HFFc6 (cell line): ENCODE data around the gene MRPL4. TPM values are rescaled to one million over a fixed set of nuclear protein-coding genes. Genes with fewer than 3 reads are reported as not detected.

Source experiments
- DNase-seq: peaks from one replicate; pipeline ENCODE4 v3.0.0-alpha.2; 2018
- H3K27ac Mint-ChIP-seq: 2 replicates; pipeline ENCODE4 v1.8.0; 2020; ENCODE audit warnings: mild to moderate bottlenecking, mixed read lengths
- H3K27me3 Mint-ChIP-seq: 2 replicates; pipeline ENCODE4 v1.8.0; 2021; ENCODE audit warnings: mild to moderate bottlenecking, moderate library complexity, mixed read lengths; ENCODE audit not compliant: insufficient read depth
- H3K36me3 Mint-ChIP-seq: 2 replicates; pipeline ENCODE4 v1.8.0; 2021; ENCODE audit warnings: low read depth, mixed read lengths
- H3K4me1 Mint-ChIP-seq: 2 replicates; pipeline ENCODE4 v1.8.0; 2020; ENCODE audit warnings: low read depth, mixed read lengths
- H3K4me3 Mint-ChIP-seq: 2 replicates; pipeline ENCODE4 v1.8.0; 2020; ENCODE audit warnings: mild to moderate bottlenecking, moderate library complexity, mixed read lengths
- H3K9me3 Mint-ChIP-seq: 2 replicates; pipeline ENCODE4 v1.8.0; 2020; ENCODE audit warnings: mild to moderate bottlenecking, mixed read lengths
- total RNA-seq, 6 experiments: library from RNA; stranded (reverse); fragmentation: NEBNext Ultra II Directional; extraction: Animal tissue kit (Norgen Biotek cat#: 25700); gene quantifications; 2 replicates in 1 of 6; 3 replicates in 5 of 6; pipeline ENCODE4 v1.2.3, GENCODE V29; 2021
- TF ChIP-seq, protein P1 (sequence below): fragments of 200-600 bp; sonication (generic); IDR thresholded peaks from 2 replicates; pipeline ENCODE4 v1.5.0; 2021; ENCODE audit warnings: antibody characterized with exemption, mild to moderate bottlenecking

The MRPL4 gene
- total RNA-seq, 6 experiments from 2014 or later = 69.5 to 83.0 (median 72.0) TPM

DNA sequence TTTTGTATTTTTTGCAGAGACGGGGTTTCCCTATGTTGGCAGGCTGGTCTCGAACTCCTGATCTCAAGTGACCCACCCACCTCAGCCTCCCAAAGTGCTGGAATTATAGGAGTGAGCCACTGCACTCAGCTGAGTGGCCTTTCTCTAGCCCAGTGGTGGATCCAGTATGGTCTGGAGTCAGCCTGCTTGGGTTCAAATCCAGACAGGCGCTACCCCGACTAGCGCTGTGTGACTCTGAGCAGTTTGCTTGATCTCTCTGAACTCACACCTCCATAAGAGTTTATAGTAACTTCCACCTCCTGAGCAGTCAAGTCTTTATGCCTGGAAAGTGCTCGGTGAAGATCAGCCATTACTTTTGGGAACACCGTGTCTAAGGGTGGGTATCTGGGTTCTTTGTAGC lies 31.3 kb upstream of the MRPL4 start:
- TF ChIP-seq, protein P1, sequence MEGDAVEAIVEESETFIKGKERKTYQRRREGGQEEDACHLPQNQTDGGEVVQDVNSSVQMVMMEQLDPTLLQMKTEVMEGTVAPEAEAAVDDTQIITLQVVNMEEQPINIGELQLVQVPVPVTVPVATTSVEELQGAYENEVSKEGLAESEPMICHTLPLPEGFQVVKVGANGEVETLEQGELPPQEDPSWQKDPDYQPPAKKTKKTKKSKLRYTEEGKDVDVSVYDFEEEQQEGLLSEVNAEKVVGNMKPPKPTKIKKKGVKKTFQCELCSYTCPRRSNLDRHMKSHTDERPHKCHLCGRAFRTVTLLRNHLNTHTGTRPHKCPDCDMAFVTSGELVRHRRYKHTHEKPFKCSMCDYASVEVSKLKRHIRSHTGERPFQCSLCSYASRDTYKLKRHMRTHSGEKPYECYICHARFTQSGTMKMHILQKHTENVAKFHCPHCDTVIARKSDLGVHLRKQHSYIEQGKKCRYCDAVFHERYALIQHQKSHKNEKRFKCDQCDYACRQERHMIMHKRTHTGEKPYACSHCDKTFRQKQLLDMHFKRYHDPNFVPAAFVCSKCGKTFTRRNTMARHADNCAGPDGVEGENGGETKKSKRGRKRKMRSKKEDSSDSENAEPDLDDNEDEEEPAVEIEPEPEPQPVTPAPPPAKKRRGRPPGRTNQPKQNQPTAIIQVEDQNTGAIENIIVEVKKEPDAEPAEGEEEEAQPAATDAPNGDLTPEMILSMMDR = no peak
- H3K27me3 Mint-ChIP-seq = peaks cover 1% of the 10 kb centered on the region; the same call in 1 of the 2 replicates
- H3K27ac Mint-ChIP-seq = no peak overlapping the region
- no peaks in the 10 kb centered on the region for H3K9me3 Mint-ChIP-seq
- no peak overlapping the region for H3K4me3 Mint-ChIP-seq
- peaks cover 2% of the 10 kb centered on the region for H3K4me1 Mint-ChIP-seq
- no peak for DNase-seq
- H3K36me3 Mint-ChIP-seq = peaks cover 9% of the 10 kb centered on the region; the same call in 1 of the 2 replicates

DNA sequence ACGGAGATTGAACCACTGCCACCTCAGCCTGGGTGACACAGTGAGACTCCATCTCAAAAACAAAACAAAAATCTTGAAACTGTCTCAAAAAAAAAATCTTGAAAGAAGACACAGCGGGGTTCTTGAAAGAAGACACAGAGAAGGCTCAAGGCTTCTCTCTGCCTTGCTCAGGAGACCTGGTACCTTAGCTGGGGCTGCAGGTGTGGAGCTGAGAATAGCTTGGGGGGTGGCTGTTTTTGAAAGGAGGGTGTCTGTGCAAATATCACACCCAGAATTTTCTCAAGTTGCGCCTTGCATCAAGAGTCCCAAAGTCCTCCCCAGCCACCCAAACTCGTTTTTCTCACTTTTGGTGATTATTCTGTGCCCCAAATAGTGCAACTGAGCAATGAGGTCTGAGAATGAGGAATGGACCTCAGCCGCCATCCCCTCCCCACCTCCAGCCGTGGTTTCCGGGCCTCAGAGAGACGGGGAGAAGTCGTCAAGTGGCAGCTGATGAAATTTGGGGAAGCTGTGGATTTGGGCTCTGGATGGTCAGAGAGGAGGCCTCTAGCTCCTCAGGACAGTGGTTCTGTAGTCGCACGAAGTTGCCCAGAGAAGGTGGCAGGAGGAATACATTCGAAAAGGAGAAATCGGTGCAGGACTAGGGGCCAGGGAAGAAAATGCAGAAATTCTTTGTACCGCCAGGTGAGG lies 29.7 kb upstream of the MRPL4 start:
- H3K27ac Mint-ChIP-seq = no peak overlapping the region

DNA sequence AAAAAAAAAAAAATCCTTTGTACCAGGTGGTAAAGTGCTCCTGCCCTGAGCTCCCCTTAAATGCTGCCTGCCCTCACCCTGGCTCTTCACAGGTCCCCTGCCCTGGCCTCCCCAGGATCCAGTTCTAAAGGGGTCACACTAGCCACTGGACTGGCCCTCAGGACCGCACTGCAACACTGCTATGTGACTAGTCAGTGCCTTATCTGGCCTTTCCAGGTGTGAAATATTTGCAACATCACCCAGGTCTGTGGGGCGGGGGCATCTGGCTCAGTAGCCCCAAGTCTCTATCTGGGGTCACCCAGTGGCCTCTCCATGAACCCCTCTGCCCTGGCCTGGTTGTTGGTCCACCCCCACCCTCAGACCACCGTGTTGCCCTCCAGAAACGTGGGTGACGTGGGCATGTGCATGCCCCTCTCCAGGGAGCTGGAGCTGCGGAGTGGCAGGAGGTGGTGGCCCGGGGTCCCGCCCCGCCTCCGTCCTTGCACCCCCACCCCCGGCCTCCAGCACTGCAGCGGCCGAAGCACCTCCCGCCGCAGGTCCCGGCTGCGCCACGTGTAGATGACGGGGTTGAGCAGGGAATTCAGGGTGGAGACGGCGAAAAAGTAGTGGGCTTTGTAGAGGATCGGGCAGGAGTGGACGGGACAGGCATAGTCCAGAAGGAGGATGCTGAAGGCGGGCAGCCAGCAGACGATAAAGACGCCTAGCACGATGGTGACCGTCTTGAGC lies 28.4 kb upstream of the MRPL4 start:
- peaks cover 1% of the 10 kb centered on the region; the same call in 1 of the 2 replicates for H3K27me3 Mint-ChIP-seq
- DNase-seq = no peak
- no peaks in the 10 kb centered on the region for H3K9me3 Mint-ChIP-seq
- TF ChIP-seq, protein P1 = no peak
- H3K4me3 Mint-ChIP-seq = no peak overlapping the region
- no peak overlapping the region for H3K27ac Mint-ChIP-seq
- H3K36me3 Mint-ChIP-seq = peaks cover 9% of the 10 kb centered on the region; the same call in 1 of the 2 replicates
- H3K4me1 Mint-ChIP-seq = peaks cover 13% of the 10 kb centered on the region

More for the DNA sequence above, 29.7 kb upstream of the MRPL4 start:
- no peaks in the 10 kb centered on the region for H3K9me3 Mint-ChIP-seq
- peaks cover 13% of the 10 kb centered on the region for H3K4me1 Mint-ChIP-seq
- H3K36me3 Mint-ChIP-seq = peaks cover 9% of the 10 kb centered on the region; the same call in 1 of the 2 replicates
- H3K4me3 Mint-ChIP-seq = no peak overlapping the region
- peaks cover 1% of the 10 kb centered on the region; the same call in 1 of the 2 replicates for H3K27me3 Mint-ChIP-seq
- no peak for DNase-seq
- TF ChIP-seq, protein P1 = no peak

DNA sequence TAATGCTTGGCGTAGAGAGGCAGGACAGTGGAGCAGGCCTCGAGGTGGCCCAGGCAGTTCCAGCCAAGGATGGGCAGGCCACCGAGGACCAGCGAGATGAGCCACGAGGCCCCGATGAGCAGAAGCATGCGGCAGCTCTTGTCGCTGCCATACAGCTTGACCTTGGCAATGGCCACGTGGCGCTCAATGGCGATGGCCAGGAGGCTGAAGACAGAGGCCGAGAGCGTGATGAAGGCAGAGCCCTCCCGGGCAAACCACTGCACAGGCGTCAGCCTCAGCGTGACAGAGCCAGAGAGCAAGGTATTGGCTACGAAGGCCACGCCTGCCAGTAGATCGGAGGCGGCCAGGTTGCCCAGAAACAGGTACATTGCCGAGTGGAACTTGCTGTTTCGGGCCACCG lies 27.7 kb upstream of the MRPL4 start:
- H3K36me3 Mint-ChIP-seq = peaks cover 9% of the 10 kb centered on the region; the same call in 1 of the 2 replicates
- DNase-seq = no peak
- H3K9me3 Mint-ChIP-seq = no peaks in the 10 kb centered on the region
- H3K4me3 Mint-ChIP-seq = no peak overlapping the region
- no peaks in the 10 kb centered on the region; the same call in 1 of the 2 replicates for H3K27me3 Mint-ChIP-seq
- H3K4me1 Mint-ChIP-seq = peaks cover 13% of the 10 kb centered on the region
- TF ChIP-seq, protein P1 = no peak
- no peak overlapping the region for H3K27ac Mint-ChIP-seq

DNA sequence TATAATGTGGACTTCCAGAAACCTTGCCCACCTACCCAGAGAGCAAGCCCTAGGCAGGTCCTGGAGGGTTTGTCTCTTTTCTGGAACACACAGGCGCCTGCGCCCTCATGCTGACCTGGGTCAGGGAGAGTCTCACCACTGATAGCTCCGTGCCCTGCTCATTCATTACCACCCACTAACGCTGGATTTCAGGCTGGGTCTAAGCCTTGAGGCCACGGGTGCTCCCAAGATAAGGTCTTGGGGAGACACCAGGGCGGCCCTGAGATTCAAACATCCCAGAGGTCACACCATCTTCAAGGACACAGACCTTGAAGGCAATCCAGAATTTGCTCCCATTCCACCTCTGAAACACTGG lies 26.0 kb upstream of the MRPL4 start:
- H3K4me3 Mint-ChIP-seq = peak overlapping the region; percentile 83
- H3K27ac Mint-ChIP-seq = peak overlapping the region; percentile 98

More for the DNA sequence above, 26.0 kb upstream of the MRPL4 start:
- H3K9me3 Mint-ChIP-seq = no peaks in the 10 kb centered on the region
- TF ChIP-seq, protein P1 = no peak
- peaks cover 20% of the 10 kb centered on the region for H3K4me1 Mint-ChIP-seq
- peaks cover 9% of the 10 kb centered on the region; the same call in 1 of the 2 replicates for H3K36me3 Mint-ChIP-seq
- no peaks in the 10 kb centered on the region; the same call in 1 of the 2 replicates for H3K27me3 Mint-ChIP-seq
- no peak for DNase-seq
